Keratinocyte (primary cell): ENCODE measurements around the gene RNF123.

ENCODE experiments used
- EZH2 ChIP-seq: IDR thresholded peaks from one replicate; pipeline ENCODE4 v1.6.1; 2012; ENCODE audit warnings: inconsistent platforms, mild to moderate bottlenecking, low read length, moderate library complexity
- TF ChIP-seq, protein P1 (sequence below), 3 experiments: IDR thresholded peaks in 1 of 3; conservative IDR thresholded peaks in 1 of 3; optimal IDR thresholded peaks in 1 of 3; 2 replicates in 2 of 3; 3 replicates in 1 of 3; pipeline versions ENCODE3 to v1.5.1; 2011; ENCODE audit warnings: low read length in 3 of 3, mild to moderate bottlenecking in 3 of 3, moderate library complexity in 2 of 3, control low read depth in 1 of 3, inconsistent platforms in 1 of 3; ENCODE audit not compliant: insufficient read depth in 2 of 3; ENCODE audit errors: extremely low read depth in 1 of 3

DNA sequence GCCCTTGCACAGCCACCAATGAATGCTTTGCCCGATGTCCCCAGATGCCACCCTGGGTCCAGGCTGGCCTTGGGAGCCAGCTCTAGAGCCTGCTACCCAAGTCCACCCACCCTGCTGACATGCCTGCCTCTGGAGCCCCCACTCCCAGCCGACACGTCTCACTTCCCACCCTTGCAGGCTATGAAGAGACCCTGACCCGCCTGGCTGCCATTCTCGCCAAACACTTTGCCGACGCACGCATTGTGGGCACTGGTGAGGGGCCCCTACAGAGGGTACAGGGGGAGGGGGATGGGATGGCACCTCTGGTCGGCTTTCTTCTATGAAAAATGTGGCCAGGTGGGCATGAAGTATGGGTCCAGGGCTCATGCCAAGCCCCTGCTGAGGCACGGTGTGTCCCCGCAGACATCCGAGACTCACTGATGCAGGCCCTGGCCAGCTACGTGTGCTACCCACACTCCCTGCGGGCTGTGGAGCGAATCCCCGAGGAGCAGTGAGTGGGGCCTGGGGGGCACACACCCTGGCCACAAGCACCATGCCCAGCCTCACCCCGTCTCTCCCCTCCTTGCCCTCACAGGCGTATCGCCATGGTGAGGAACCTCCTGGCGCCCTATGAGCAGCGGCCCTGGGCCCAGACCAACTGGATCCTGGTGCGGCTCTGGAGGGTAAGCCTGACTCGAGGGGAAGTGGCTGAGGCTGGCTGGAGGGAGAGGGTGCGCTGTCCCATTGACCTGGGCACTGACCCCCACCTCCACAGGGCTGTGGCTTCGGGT lies 24.2 kb downstream of the RNF123 start:
- TF ChIP-seq, protein P1, sequence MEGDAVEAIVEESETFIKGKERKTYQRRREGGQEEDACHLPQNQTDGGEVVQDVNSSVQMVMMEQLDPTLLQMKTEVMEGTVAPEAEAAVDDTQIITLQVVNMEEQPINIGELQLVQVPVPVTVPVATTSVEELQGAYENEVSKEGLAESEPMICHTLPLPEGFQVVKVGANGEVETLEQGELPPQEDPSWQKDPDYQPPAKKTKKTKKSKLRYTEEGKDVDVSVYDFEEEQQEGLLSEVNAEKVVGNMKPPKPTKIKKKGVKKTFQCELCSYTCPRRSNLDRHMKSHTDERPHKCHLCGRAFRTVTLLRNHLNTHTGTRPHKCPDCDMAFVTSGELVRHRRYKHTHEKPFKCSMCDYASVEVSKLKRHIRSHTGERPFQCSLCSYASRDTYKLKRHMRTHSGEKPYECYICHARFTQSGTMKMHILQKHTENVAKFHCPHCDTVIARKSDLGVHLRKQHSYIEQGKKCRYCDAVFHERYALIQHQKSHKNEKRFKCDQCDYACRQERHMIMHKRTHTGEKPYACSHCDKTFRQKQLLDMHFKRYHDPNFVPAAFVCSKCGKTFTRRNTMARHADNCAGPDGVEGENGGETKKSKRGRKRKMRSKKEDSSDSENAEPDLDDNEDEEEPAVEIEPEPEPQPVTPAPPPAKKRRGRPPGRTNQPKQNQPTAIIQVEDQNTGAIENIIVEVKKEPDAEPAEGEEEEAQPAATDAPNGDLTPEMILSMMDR (optimal IDR thresholded peaks at IDR 0.05 in 1 of 3, IDR thresholded peaks at IDR 0.05 in 1 of 3, conservative IDR thresholded peaks at IDR 0.05 in 1 of 3; ENCODE audit: extremely low read depth in 1 of 3, insufficient read depth in 2 of 3, low read length in 3 of 3), result no peak
- no peak for TF ChIP-seq EZH2
